HepG2 (cell line): ENCODE data around the gene DNAJC7. TPM values are rescaled to one million over a fixed set of nuclear protein-coding genes. Genes with fewer than 3 reads are reported as not detected.

Experiments used
- AGO2 ChIP-seq: fragments of 200-400 bp; formaldehyde crosslinking; optimal IDR thresholded peaks from 2 replicates; pipeline ENCODE3; 2017; ENCODE audit warnings: mild to moderate bottlenecking, low read depth, low read length, moderate library complexity
- EP300 ChIP-seq, 3 experiments: sonication (generic) in 1 of 3; formaldehyde crosslinking in 1 of 3; IDR thresholded peaks; 2 replicates each; pipeline versions ENCODE4 v1.5.1 to v1.6.1; 2011 to 2020; ENCODE audit warnings: low read depth in 2 of 3, low read length in 2 of 3, borderline replicate concordance in 1 of 3, improper control_type of control experiment in 1 of 3, mild to moderate bottlenecking in 1 of 3, missing genetic modification reagents in 1 of 3, moderate library complexity in 1 of 3
- FIP1L1 ChIP-seq: fragments of 200-400 bp; formaldehyde crosslinking; IDR thresholded peaks from 2 replicates; pipeline ENCODE4 v1.6.1; 2018; ENCODE audit warnings: low read depth, mild to moderate bottlenecking, low read length, moderate library complexity, borderline replicate concordance; ENCODE audit not compliant: insufficient read depth
- HMGA1 ChIP-seq: sonication (generic); formaldehyde crosslinking; conservative IDR thresholded peaks from 2 replicates; pipeline ENCODE4 v1.4.0; 2020; ENCODE audit warnings: missing genetic modification reagents
- MBD4 ChIP-seq: IDR thresholded peaks from 2 replicates; pipeline ENCODE4 v1.6.1; 2012; ENCODE audit warnings: low read length, inconsistent platforms, borderline replicate concordance
- PHF20 ChIP-seq: sonication (generic); formaldehyde crosslinking; IDR thresholded peaks from 2 replicates; pipeline ENCODE4 v1.5.0; 2020; ENCODE audit warnings: mild to moderate bottlenecking, missing genetic modification reagents
- SMARCC2 ChIP-seq: fragments of 450-650 bp; IDR thresholded peaks from 2 replicates; pipeline ENCODE4 v1.6.1; 2017; ENCODE audit warnings: antibody characterized with exemption, mild to moderate bottlenecking
- ZKSCAN1 ChIP-seq: fragments of 150-350 bp; IDR thresholded peaks from 2 replicates; pipeline ENCODE4 v1.6.1; 2014; ENCODE audit warnings: low read length
- ZNF350 ChIP-seq: sonication (generic); formaldehyde crosslinking; IDR thresholded peaks from 2 replicates; pipeline ENCODE4 v1.4.0; 2020; ENCODE audit warnings: mild to moderate bottlenecking, low read depth, missing genetic modification reagents, borderline replicate concordance
- ZNF558 ChIP-seq: sonication (generic); formaldehyde crosslinking; IDR thresholded peaks from 2 replicates; pipeline ENCODE4 v1.9.0; 2022; ENCODE audit warnings: mild to moderate bottlenecking, missing genetic modification reagents, borderline replicate concordance
- ZNF780A ChIP-seq: sonication (generic); formaldehyde crosslinking; IDR thresholded peaks from 2 replicates; pipeline ENCODE4 v1.8.0; 2022; ENCODE audit warnings: mild to moderate bottlenecking, missing genetic modification reagents, moderate library complexity
- polyA plus RNA-seq, 8 experiments: library from polyadenylated mRNA; depleted of rRNA in 3 of 8; stranded (reverse) in 7 of 8; unstranded in 1 of 8; fragments of >200 nt; fragmentation: Illumina TruSeq in 4 of 8; extraction: Trizol in 4 of 8; gene quantifications; 2 replicates each; pipeline versions ENCODE4 v1.2.1 to v1.2.3, GENCODE V29; 2011 to 2016; ENCODE audit warnings: low read depth in 4 of 8, missing spikeins in 1 of 8, mixed read lengths in 1 of 8; ENCODE audit not compliant: insufficient read depth in 1 of 8
- total RNA-seq, 5 experiments: library from RNA; depleted of rRNA; stranded (reverse); fragments of >200 nt; fragmentation: Illumina TruSeq; extraction: Trizol; gene quantifications; 2 replicates each; pipeline ENCODE4 v1.2.3, GENCODE V29; 2016; ENCODE audit warnings: low read depth in 1 of 5
- TF ChIP-seq, protein P1 (sequence below): sonication (generic); formaldehyde crosslinking; IDR thresholded peaks from 2 replicates; pipeline ENCODE4 v1.8.1; 2023; ENCODE audit warnings: mild to moderate bottlenecking, inconsistent platforms, moderate library complexity, missing genetic modification reagents, borderline replicate concordance
- TF ChIP-seq, protein P2 (sequence below): sonication (generic); formaldehyde crosslinking; IDR thresholded peaks from 2 replicates; pipeline ENCODE4 v1.4.0; 2020; ENCODE audit warnings: missing genetic modification reagents
- TF ChIP-seq, protein P3 (sequence below): sonication (generic); formaldehyde crosslinking; IDR thresholded peaks from 2 replicates; pipeline ENCODE4 v1.5.0; 2020; ENCODE audit warnings: mild to moderate bottlenecking, missing genetic modification reagents, borderline replicate concordance
- TF ChIP-seq, protein P4 (sequence below): sonication (generic); formaldehyde crosslinking; IDR thresholded peaks from 2 replicates; pipeline ENCODE4 v1.4.0; 2020; ENCODE audit warnings: missing genetic modification reagents

The DNAJC7 gene
- total and polyA plus RNA-seq, 2 of the 13 experiments (the other 11 are each of a cell fraction or from before 2014, with no cell fraction given) = 47.7 to 132 TPM

DNA sequence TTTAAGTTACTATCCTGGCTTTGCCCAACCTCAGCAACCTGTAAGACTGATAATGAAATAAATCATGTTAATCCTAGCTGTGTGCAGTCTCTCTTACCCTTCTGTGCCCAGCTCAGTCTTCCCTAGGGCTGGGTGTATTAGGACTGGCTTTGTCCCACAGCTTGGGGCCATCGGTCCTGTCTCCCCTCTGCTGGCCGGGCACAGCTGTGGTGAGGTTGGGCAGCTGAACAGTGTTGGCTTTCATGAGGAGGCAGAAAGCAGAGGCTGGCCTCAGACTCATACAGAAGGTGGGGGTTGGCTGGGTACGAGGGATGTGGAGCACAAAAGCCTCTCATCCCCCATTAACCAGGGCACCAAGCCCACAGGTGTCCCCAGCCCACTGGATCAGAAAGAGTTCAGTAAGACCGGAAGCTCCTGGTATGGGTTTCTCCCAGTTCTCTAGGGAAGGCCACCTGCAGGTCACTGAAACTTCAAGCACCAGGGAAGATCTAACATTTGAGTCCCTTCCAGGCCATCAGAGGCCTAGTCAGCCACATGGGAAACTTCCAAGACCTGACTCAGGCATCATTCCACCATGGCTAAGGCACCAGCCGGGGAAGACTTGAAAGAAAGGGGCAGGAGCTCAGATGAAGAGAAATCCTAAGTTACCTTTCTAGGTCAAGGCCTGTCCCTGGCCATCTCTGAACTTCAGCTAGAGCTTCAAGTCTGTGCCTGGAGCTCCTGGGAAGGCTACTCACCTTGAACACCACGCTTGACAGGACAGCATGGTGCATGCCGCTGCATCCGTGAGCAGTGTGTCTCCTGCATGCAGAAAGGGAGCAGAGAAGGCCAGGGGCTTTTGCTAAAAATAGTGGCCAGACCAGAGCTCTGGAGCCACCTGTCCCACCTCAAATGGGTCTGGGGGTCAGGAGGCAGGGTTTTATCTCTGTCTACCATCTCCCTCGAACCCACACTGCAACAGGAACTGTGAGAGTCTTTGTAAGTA is 41.8 kb downstream of the DNAJC7 start (continued):
- TF ChIP-seq, protein P1, sequence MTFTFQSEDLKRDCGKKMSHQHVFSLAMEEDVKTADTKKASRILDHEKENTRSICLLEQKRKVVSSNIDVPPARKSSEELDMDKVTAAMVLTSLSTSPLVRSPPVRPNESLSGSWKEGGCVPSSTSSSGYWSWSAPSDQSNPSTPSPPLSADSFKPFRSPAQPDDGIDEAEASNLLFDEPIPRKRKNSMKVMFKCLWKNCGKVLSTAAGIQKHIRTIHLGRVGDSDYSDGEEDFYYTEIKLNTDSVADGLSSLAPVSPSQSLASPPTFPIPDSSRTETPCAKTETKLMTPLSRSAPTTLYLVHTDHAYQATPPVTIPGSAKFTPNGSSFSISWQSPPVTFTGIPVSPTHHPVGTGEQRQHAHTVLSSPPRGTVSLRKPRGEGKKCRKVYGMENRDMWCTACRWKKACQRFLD (CRISPR knock-in tag) = no peak
- TF ChIP-seq SMARCC2 (no peak), HMGA1 (CRISPR knock-in tag) (no peak), ZNF780A (CRISPR knock-in tag) (no peak), PHF20 (no peak), MBD4 (0 out of 2 replicates have a peak, but pooled peaks have one; percentile 28), ZNF558 (no peak), EP300 (IDR thresholded peaks at IDR 0.05; ENCODE audit: low read depth in 2 of 2, low read length in 2 of 2) (no peak), EP300 (CRISPR knock-in tag; IDR thresholded peaks at IDR 0.05; ENCODE audit: borderline replicate concordance) (0 out of 2 replicates have a peak, but pooled peaks have one; percentile 25), ZNF350 (no peak), ZKSCAN1 (no peak), FIP1L1 (0 out of 2 replicates have a peak, but pooled peaks have one; percentile 24), AGO2 (peak; percentile 59)
- TF ChIP-seq, protein P2, sequence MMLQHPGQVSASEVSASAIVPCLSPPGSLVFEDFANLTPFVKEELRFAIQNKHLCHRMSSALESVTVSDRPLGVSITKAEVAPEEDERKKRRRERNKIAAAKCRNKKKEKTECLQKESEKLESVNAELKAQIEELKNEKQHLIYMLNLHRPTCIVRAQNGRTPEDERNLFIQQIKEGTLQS = no peak
- TF ChIP-seq, protein P3, sequence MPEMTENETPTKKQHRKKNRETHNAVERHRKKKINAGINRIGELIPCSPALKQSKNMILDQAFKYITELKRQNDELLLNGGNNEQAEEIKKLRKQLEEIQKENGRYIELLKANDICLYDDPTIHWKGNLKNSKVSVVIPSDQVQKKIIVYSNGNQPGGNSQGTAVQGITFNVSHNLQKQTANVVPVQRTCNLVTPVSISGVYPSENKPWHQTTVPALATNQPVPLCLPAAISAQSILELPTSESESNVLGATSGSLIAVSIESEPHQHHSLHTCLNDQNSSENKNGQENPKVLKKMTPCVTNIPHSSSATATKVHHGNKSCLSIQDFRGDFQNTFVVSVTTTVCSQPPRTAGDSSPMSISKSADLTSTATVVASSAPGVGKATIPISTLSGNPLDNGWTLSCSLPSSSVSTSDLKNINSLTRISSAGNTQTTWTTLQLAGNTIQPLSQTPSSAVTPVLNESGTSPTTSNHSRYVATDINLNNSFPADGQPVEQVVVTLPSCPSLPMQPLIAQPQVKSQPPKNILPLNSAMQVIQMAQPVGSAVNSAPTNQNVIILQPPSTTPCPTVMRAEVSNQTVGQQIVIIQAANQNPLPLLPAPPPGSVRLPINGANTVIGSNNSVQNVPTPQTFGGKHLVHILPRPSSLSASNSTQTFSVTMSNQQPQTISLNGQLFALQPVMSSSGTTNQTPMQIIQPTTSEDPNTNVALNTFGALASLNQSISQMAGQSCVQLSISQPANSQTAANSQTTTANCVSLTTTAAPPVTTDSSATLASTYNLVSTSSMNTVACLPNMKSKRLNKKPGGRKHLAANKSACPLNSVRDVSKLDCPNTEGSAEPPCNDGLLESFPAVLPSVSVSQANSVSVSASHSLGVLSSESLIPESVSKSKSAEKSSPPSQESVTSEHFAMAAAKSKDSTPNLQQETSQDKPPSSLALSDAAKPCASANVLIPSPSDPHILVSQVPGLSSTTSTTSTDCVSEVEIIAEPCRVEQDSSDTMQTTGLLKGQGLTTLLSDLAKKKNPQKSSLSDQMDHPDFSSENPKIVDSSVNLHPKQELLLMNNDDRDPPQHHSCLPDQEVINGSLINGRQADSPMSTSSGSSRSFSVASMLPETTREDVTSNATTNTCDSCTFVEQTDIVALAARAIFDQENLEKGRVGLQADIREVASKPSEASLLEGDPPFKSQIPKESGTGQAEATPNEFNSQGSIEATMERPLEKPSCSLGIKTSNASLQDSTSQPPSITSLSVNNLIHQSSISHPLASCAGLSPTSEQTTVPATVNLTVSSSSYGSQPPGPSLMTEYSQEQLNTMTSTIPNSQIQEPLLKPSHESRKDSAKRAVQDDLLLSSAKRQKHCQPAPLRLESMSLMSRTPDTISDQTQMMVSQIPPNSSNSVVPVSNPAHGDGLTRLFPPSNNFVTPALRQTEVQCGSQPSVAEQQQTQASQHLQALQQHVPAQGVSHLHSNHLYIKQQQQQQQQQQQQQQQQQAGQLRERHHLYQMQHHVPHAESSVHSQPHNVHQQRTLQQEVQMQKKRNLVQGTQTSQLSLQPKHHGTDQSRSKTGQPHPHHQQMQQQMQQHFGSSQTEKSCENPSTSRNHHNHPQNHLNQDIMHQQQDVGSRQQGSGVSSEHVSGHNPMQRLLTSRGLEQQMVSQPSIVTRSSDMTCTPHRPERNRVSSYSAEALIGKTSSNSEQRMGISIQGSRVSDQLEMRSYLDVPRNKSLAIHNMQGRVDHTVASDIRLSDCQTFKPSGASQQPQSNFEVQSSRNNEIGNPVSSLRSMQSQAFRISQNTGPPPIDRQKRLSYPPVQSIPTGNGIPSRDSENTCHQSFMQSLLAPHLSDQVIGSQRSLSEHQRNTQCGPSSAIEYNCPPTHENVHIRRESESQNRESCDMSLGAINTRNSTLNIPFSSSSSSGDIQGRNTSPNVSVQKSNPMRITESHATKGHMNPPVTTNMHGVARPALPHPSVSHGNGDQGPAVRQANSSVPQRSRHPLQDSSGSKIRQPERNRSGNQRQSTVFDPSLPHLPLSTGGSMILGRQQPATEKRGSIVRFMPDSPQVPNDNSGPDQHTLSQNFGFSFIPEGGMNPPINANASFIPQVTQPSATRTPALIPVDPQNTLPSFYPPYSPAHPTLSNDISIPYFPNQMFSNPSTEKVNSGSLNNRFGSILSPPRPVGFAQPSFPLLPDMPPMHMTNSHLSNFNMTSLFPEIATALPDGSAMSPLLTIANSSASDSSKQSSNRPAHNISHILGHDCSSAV (CRISPR knock-in tag) = no peak
- TF ChIP-seq, protein P4, sequence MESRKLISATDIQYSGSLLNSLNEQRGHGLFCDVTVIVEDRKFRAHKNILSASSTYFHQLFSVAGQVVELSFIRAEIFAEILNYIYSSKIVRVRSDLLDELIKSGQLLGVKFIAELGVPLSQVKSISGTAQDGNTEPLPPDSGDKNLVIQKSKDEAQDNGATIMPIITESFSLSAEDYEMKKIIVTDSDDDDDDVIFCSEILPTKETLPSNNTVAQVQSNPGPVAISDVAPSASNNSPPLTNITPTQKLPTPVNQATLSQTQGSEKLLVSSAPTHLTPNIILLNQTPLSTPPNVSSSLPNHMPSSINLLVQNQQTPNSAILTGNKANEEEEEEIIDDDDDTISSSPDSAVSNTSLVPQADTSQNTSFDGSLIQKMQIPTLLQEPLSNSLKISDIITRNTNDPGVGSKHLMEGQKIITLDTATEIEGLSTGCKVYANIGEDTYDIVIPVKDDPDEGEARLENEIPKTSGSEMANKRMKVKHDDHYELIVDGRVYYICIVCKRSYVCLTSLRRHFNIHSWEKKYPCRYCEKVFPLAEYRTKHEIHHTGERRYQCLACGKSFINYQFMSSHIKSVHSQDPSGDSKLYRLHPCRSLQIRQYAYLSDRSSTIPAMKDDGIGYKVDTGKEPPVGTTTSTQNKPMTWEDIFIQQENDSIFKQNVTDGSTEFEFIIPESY (CRISPR knock-in tag) = no peak
